Measurements from ENCODE around the gene CCDC149.

Gene CCDC149

GRCh38 chr4:24813732-24814131, 99.1 kb downstream of the CCDC149 start:
- Histone ChIP-seq H3K4me2 (ENCODE audit: low read depth, low read length) (no peak overlapping the region), H3K9me2 (replicated peaks; ENCODE audit: insufficient read depth, low read length) (no peaks in the 10 kb centered on the region), H4K20me1 (ENCODE audit: insufficient read depth, low read length) (no peaks in the 10 kb centered on the region), H3K36me3 (replicated peaks; ENCODE audit: insufficient read depth, low read length) (no peaks in the 10 kb centered on the region), H3K9ac (ENCODE audit: low read length) (no peak overlapping the region), H3K4me1 (ENCODE audit: low read length) (no peaks in the 10 kb centered on the region), H3K27me3 (replicated peaks; ENCODE audit: insufficient read depth, low read length) (no peaks in the 10 kb centered on the region), H3K27ac (ENCODE audit: low read length) (no peak overlapping the region), H3K4me3 (ENCODE audit: low read length) (no peak overlapping the region), H3K9me3 (replicated peaks; ENCODE audit: insufficient read depth, low read length) (no peaks in the 10 kb centered on the region), H3F3A (ENCODE audit: insufficient read depth, low read length) (no peaks in the 10 kb centered on the region), H2AFZ (ENCODE audit: low read length) (no peak overlapping the region; the same call in 1 of the 2 replicates), H3K79me2 (ENCODE audit: low read length) (no peaks in the 10 kb centered on the region)
- no peak for TF ChIP-seq EZH2 (optimal IDR thresholded peaks at IDR 0.05; ENCODE audit: low read depth, low read length)
- no peak for TF ChIP-seq CTCF (IDR thresholded peaks at IDR 0.05; ENCODE audit: low read length)
- no peak for DNase-seq

- no peak overlapping the region for H2AFZ ChIP-seq (ENCODE audit: low read length)
- no peaks in the 10 kb centered on the region for H3K36me3 ChIP-seq (replicated peaks; ENCODE audit: insufficient read depth, low read length)
- no peak overlapping the region for H3K4me3 ChIP-seq (ENCODE audit: low read length)
- H3K79me2 ChIP-seq (ENCODE audit: low read length) = no peaks in the 10 kb centered on the region
- no peak overlapping the region for H3K9ac ChIP-seq (ENCODE audit: low read length)
- H4K20me1 ChIP-seq (ENCODE audit: insufficient read depth, low read length) = no peaks in the 10 kb centered on the region
- H3K27me3 ChIP-seq (replicated peaks; ENCODE audit: insufficient read depth, low read length) = no peaks in the 10 kb centered on the region
- no peaks in the 10 kb centered on the region for H3K9me2 ChIP-seq (replicated peaks; ENCODE audit: insufficient read depth, low read length)
- TF ChIP-seq CTCF (IDR thresholded peaks at IDR 0.05; ENCODE audit: low read length) (no peak), EZH2phosphoT487 (IDR thresholded peaks at IDR 0.05; ENCODE audit: low read length) (no peak), EZH2 (optimal IDR thresholded peaks at IDR 0.05; ENCODE audit: low read depth, low read length) (no peak)
- no peaks in the 10 kb centered on the region for H3K4me1 ChIP-seq (ENCODE audit: low read length)
- no peaks in the 10 kb centered on the region for H3F3A ChIP-seq (ENCODE audit: insufficient read depth, low read length)
- H3K27ac ChIP-seq (ENCODE audit: low read length) = no peak overlapping the region
- no peaks in the 10 kb centered on the region for H3K9me3 ChIP-seq (replicated peaks; ENCODE audit: insufficient read depth, low read length)
- no peak overlapping the region for H3K4me2 ChIP-seq (ENCODE audit: low read depth, low read length)
- no peak for DNase-seq
These were observed 101.8 kb downstream of the CCDC149 start for GRCh38 chr4:24810871-24811631.

- H3K36me3 ChIP-seq (replicated peaks; ENCODE audit: insufficient read depth, low read length) = no peaks in the 10 kb centered on the region
- H3K4me3 ChIP-seq (ENCODE audit: low read length) = no peak overlapping the region
- no peak overlapping the region for H3K4me2 ChIP-seq (ENCODE audit: low read depth, low read length)
- no peaks in the 10 kb centered on the region for H3K79me2 ChIP-seq (ENCODE audit: low read length)
- no peaks in the 10 kb centered on the region for H3F3A ChIP-seq (ENCODE audit: insufficient read depth, low read length)
- H3K27ac ChIP-seq (ENCODE audit: low read length) = no peak overlapping the region
- no peaks in the 10 kb centered on the region for H3K9me3 ChIP-seq (replicated peaks; ENCODE audit: insufficient read depth, low read length)
- no peaks in the 10 kb centered on the region for H4K20me1 ChIP-seq (ENCODE audit: insufficient read depth, low read length)
- no peak overlapping the region for H3K9ac ChIP-seq (ENCODE audit: low read length)
- no peaks in the 10 kb centered on the region for H3K27me3 ChIP-seq (replicated peaks; ENCODE audit: insufficient read depth, low read length)
- DNase-seq = no peak
- H2AFZ ChIP-seq (ENCODE audit: low read length) = no peak overlapping the region
- no peak for TF ChIP-seq CTCF (IDR thresholded peaks at IDR 0.05; ENCODE audit: low read length)
- TF ChIP-seq EZH2 (optimal IDR thresholded peaks at IDR 0.05; ENCODE audit: low read depth, low read length) = no peak
- TF ChIP-seq EZH2phosphoT487 (IDR thresholded peaks at IDR 0.05; ENCODE audit: low read length) = no peak
- no peaks in the 10 kb centered on the region for H3K9me2 ChIP-seq (replicated peaks; ENCODE audit: insufficient read depth, low read length)
- 0 out of 2 replicates have a peak, but pooled peaks cover 8% of the 10 kb centered on the region for H3K4me1 ChIP-seq (ENCODE audit: low read length)
These were observed 102.9 kb downstream of the CCDC149 start for GRCh38 chr4:24809815-24810405.
